ENCODE results near the gene SMG5. TPM values are rescaled to one million over a fixed set of nuclear protein-coding genes. Genes with fewer than 3 reads are reported as not detected.

SMG5 gene
- total RNA-seq, 1 donor from 2014 or later: 77.1 TPM

DNA sequence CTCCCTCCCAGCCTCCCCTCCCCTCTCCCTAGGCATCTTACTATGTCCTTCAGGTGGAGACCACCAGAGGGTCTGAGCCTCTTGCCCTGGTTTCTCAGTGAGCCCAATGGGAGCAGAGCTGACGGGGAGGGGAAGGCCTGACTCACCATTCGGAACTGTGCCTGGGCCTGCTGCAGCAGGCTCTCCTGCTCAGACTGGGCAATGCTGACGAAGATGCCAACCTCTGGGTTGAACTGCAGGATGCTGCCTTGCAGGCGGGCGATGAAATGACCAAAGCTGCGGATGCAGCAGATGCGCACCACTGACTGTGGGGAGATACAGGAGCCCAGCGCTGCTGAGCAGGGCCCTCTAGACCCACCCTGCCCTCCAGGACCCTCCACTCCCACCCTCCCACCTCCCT is 23.8 kb downstream of the SMG5 start:
- H3K9me3 Mint-ChIP-seq: no peaks in the 10 kb centered on the region
- intact Hi-C loops (cut with micrococcal nuclease): no loop called here
- no peaks in the 10 kb centered on the region for H3K27me3 Mint-ChIP-seq
- no peaks in the 10 kb centered on the region for H3K4me1 Mint-ChIP-seq
- POLR2A ChIA-PET: interaction anchor here (0.5 kb wide), 1 partner anchor 803 kb away, joined by 3 read pairs; no protein-coding TSS in a partner anchor
- H3K36me3 Mint-ChIP-seq (ENCODE audit: low read depth): peaks cover 79% of the 10 kb centered on the region
- DNase-seq (no peak), ATAC-seq (ENCODE audit: low read depth) (no peak)
- H3K27ac Mint-ChIP-seq: no peak overlapping the region
- H3K4me3 Mint-ChIP-seq: no peak overlapping the region
- no peak for TF ChIP-seq CTCF (IDR thresholded peaks at IDR 0.05)
- CTCF ChIA-PET: no interaction called here

GRCh38 chr1:156257711-156258110 is 24.9 kb downstream of the SMG5 start:
- TF ChIP-seq CTCF (IDR thresholded peaks at IDR 0.05): no peak
- ChIA-PET CTCF (interaction anchor here (0.7 kb wide), 1 partner anchor 61 kb away, joined by 3 read pairs; no protein-coding TSS in a partner anchor), POLR2A (interaction anchor here (0.6 kb wide), 1 partner anchor 40 kb away, joined by 3 read pairs; no protein-coding TSS in a partner anchor)
- Mint-ChIP-seq H3K27me3 (no peaks in the 10 kb centered on the region), H3K4me1 (no peaks in the 10 kb centered on the region), H3K9me3 (no peaks in the 10 kb centered on the region), H3K27ac (no peak overlapping the region), H3K36me3 (ENCODE audit: low read depth) (peaks cover 79% of the 10 kb centered on the region), H3K4me3 (no peak overlapping the region)
- DNase-seq (no peak), ATAC-seq (ENCODE audit: low read depth) (no peak)
- intact Hi-C loops (cut with micrococcal nuclease): no loop called here

DNA sequence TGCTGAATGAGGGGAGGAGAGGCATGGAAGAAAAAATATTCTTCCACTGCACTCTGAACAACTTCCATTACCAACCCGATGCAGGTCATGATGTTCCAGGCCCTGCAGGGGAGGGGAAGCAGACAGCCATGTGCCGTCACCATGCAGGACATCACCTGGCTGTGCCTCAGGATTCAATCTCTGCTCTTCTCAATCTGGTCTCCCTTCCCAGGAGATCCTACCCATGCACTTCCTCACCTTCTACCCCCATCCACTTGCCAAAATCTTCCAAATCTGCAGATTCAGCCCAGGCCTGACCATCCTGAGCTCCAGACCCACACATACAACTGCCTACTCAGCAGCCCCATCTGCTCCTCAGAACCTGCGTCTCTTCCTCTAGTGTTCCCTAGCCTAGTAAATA is 29.0 kb downstream of the SMG5 start:
- H3K27me3 Mint-ChIP-seq: no peaks in the 10 kb centered on the region
- CTCF ChIA-PET: no interaction called here
- POLR2A ChIA-PET: no interaction called here
- H3K9me3 Mint-ChIP-seq: no peaks in the 10 kb centered on the region
- H3K36me3 Mint-ChIP-seq (ENCODE audit: low read depth): peaks cover 77% of the 10 kb centered on the region
- no peak for ATAC-seq (ENCODE audit: low read depth)
- H3K4me1 Mint-ChIP-seq: no peaks in the 10 kb centered on the region
- no peak overlapping the region for H3K4me3 Mint-ChIP-seq
- no peak overlapping the region for H3K27ac Mint-ChIP-seq
- intact Hi-C loops (cut with micrococcal nuclease): no loop called here
- no peak for DNase-seq
- no peak for TF ChIP-seq CTCF (IDR thresholded peaks at IDR 0.05)

GRCh38 chr1:156251527-156251926 is 31.1 kb downstream of the SMG5 start:
- Mint-ChIP-seq H3K27me3 (no peaks in the 10 kb centered on the region), H3K9me3 (no peaks in the 10 kb centered on the region), H3K4me3 (no peak overlapping the region), H3K4me1 (no peaks in the 10 kb centered on the region), H3K27ac (no peak overlapping the region), H3K36me3 (ENCODE audit: low read depth) (peaks cover 58% of the 10 kb centered on the region)
- DNase-seq (no peak), ATAC-seq (ENCODE audit: low read depth) (no peak)
- no peak for TF ChIP-seq CTCF (IDR thresholded peaks at IDR 0.05)
- intact Hi-C loops (cut with micrococcal nuclease): no loop called here
- CTCF ChIA-PET: no interaction called here
- POLR2A ChIA-PET: no interaction called here

- ChIA-PET CTCF (no interaction called here), POLR2A (no interaction called here)
- H3K27ac Mint-ChIP-seq: no peak overlapping the region
- intact Hi-C loops (cut with micrococcal nuclease): no loop called here
- ATAC-seq (ENCODE audit: low read depth) (no peak), DNase-seq (no peak)
- no peak for TF ChIP-seq CTCF (IDR thresholded peaks at IDR 0.05)
- peaks cover 16% of the 10 kb centered on the region for H3K4me1 Mint-ChIP-seq
- H3K36me3 Mint-ChIP-seq (ENCODE audit: low read depth): peaks cover 51% of the 10 kb centered on the region
- H3K9me3 Mint-ChIP-seq: no peaks in the 10 kb centered on the region
- no peaks in the 10 kb centered on the region for H3K27me3 Mint-ChIP-seq
- no peak overlapping the region for H3K4me3 Mint-ChIP-seq
Observed at GRCh38 chr1:156249593-156249992, 33.0 kb downstream of the SMG5 start.

Data from activated B cell treated with CpG ODN at 0.5 μM for 24 hours (primary cell).